ENCODE measurements around the gene ADAM23.

- no peak for TF ChIP-seq CTCF (IDR thresholded peaks at IDR 0.05)
- TF ChIP-seq POLR2A (IDR thresholded peaks at IDR 0.05) = no peak
These were observed 115.2 kb downstream of the ADAM23 start for GRCh38 chr2:206558492-206558891.

All from lower leg skin (tissue), 3 donors.